DND-41 (cell line): Measurements from ENCODE around the gene ABCF3.

Source experiments
- ATAC-seq: fragments of 200-7000 bp; cut with Tn5 transposase; 3 replicates; pipeline ENCODE4 v1.9.1; 2021; ENCODE audit warnings: low read depth; ENCODE audit not compliant: insufficient read depth
- DNase-seq: peaks from one replicate; pipeline ENCODE4 v3.0.0-alpha.2; 2020
- H2AFZ ChIP-seq: 2 replicates; pipeline ENCODE4 v1.6.0; 2012; ENCODE audit warnings: low read depth, low read length
- H3K27ac ChIP-seq: 2 replicates; pipeline ENCODE4 v1.5.1; 2012; ENCODE audit warnings: low read length, inconsistent platforms
- H3K27me3 ChIP-seq: fragments of 200-600 bp; sonication (generic); 2 replicates; pipeline ENCODE4 v1.6.0; 2012; ENCODE audit warnings: low read length, mild to moderate bottlenecking, inconsistent platforms; ENCODE audit not compliant: insufficient read depth, poor library complexity
- H3K36me3 ChIP-seq: 2 replicates; pipeline ENCODE4 v1.5.1; 2012; ENCODE audit warnings: low read length, inconsistent platforms; ENCODE audit not compliant: insufficient read depth
- H3K4me1 ChIP-seq: 2 replicates; pipeline ENCODE4 v1.5.1; 2012; ENCODE audit warnings: mild to moderate bottlenecking, low read length; ENCODE audit not compliant: insufficient read depth
- H3K4me2 ChIP-seq: 2 replicates; pipeline ENCODE4 v1.6.0; 2012; ENCODE audit warnings: mild to moderate bottlenecking, moderate library complexity, low read length, inconsistent platforms; ENCODE audit not compliant: insufficient read depth
- H3K4me3 ChIP-seq, 2 experiments: fragments of 200-600 bp in 1 of 2; shearing (Covaris generic) in 1 of 2; 2 replicates each; pipeline ENCODE4 v1.5.1; 2012 to 2016; ENCODE audit warnings: inconsistent platforms in 2 of 2, low read length in 2 of 2, mild to moderate bottlenecking in 2 of 2, low read depth in 1 of 2, moderate library complexity in 1 of 2
- H3K79me2 ChIP-seq: 2 replicates; pipeline ENCODE4 v1.6.0; 2012; ENCODE audit warnings: low read length, inconsistent platforms; ENCODE audit not compliant: insufficient read depth
- H3K9ac ChIP-seq: 2 replicates; pipeline ENCODE4 v1.6.0; 2012; ENCODE audit warnings: low read depth, mild to moderate bottlenecking, inconsistent platforms, low read length, moderate library complexity
- H3K9me3 ChIP-seq: 2 replicates; pipeline ENCODE4 v1.5.1; 2012; ENCODE audit warnings: low read length, moderate library complexity, mild to moderate bottlenecking, inconsistent platforms; ENCODE audit not compliant: insufficient read depth, severe bottlenecking
- H4K20me1 ChIP-seq: 2 replicates; pipeline ENCODE4 v1.6.0; 2012; ENCODE audit warnings: low read length; ENCODE audit not compliant: insufficient read depth
- CTCF ChIP-seq: IDR thresholded peaks from 2 replicates; pipeline ENCODE4 v1.5.1; 2012; ENCODE audit warnings: borderline replicate concordance, low read length, moderate library complexity, mild to moderate bottlenecking; ENCODE audit not compliant: poor library complexity, severe bottlenecking; ENCODE audit errors: extremely low read depth
- EZH2 ChIP-seq: IDR thresholded peaks from 3 replicates; pipeline ENCODE4 v1.6.1; 2012; ENCODE audit warnings: borderline replicate concordance, low read depth, mild to moderate bottlenecking, moderate library complexity, low read length, inconsistent platforms; ENCODE audit not compliant: severe bottlenecking

Gene ABCF3

DNA sequence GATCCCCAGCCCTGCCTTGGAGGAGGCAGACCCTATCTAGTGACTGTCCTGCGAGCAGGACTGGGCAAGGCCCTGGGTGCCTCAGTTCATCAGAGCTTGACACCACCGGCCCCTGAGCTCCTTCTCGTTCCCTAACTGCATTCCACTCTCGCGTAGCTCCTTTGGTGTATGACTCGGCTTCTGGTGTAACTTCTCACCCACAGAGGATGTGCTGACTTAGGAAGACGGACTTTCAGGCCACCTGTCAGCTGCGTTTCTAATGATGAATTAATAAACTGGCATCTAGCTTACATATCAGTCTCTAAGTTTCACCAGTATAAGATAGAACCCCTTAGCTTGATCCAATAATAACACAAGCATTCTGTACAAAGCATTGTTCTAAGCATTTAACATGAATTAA is 17.5 kb downstream of the ABCF3 start:
- no peak overlapping the region for H3K9ac ChIP-seq
- no peaks in the 10 kb centered on the region for H3K79me2 ChIP-seq
- TF ChIP-seq EZH2 (no peak), CTCF (no peak)
- H3K4me1 ChIP-seq: no peaks in the 10 kb centered on the region
- no peak for DNase-seq
- no peaks in the 10 kb centered on the region for H4K20me1 ChIP-seq
- no peaks in the 10 kb centered on the region for H3K9me3 ChIP-seq
- H3K27me3 ChIP-seq: peaks cover 4% of the 10 kb centered on the region
- no peaks in the 10 kb centered on the region for H3K36me3 ChIP-seq
- H2AFZ ChIP-seq: no peak overlapping the region
- H3K4me2 ChIP-seq: no peak overlapping the region
- H3K27ac ChIP-seq: no peak overlapping the region
- ATAC-seq: no peak
- no peak overlapping the region for H3K4me3 ChIP-seq

GRCh38 chr3:184209146-184209923 is 23.3 kb downstream of the ABCF3 start:
- ATAC-seq (no peak), DNase-seq (no peak)
- TF ChIP-seq CTCF (no peak), EZH2 (no peak)
- Histone ChIP-seq H3K9ac (no peak overlapping the region), H3K4me1 (no peaks in the 10 kb centered on the region), H3K9me3 (no peaks in the 10 kb centered on the region), H3K27ac (no peak overlapping the region), H3K4me2 (no peak overlapping the region), H3K36me3 (no peaks in the 10 kb centered on the region), H3K79me2 (no peaks in the 10 kb centered on the region), H2AFZ (no peak overlapping the region), H3K4me3 (no peak overlapping the region), H3K27me3 (peaks cover 4% of the 10 kb centered on the region), H4K20me1 (no peaks in the 10 kb centered on the region)

- Histone ChIP-seq H3K27me3 (peaks cover 4% of the 10 kb centered on the region), H3K9me3 (no peaks in the 10 kb centered on the region)
- TF ChIP-seq EZH2 (no peak), CTCF (no peak)
Measured at GRCh38 chr3:184211297-184211696, 25.3 kb downstream of the ABCF3 start.

DNA sequence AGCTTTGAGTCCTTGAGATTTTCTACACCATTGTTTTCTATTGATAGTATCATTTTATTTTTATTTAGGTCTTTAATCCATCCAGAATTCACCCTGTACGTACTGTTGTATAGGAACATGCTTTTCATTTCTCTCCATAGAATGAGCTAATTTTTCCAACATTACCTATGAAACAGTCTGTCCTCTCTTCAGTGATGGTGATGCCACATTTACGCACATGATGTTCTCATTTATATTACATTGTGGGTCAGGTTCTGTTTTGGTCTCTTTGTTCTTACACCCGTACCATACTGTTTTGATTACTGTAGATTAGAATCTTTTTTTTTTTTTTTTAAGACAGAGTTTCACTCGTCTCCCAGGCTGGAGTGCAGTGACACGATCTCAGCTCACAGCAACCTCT is 25.7 kb downstream of the ABCF3 start:
- Histone ChIP-seq H4K20me1 (no peaks in the 10 kb centered on the region), H3K79me2 (no peaks in the 10 kb centered on the region), H3K9ac (no peak overlapping the region), H3K4me2 (no peak overlapping the region), H3K27ac (no peak overlapping the region), H3K4me3 (no peak overlapping the region), H2AFZ (no peak overlapping the region), H3K9me3 (no peaks in the 10 kb centered on the region), H3K27me3 (peaks cover under 1% of the 10 kb centered on the region), H3K4me1 (no peaks in the 10 kb centered on the region), H3K36me3 (no peaks in the 10 kb centered on the region)
- TF ChIP-seq CTCF (no peak), EZH2 (no peak)
- DNase-seq (no peak), ATAC-seq (no peak)

More at GRCh38 chr3:184211297-184211696, 25.3 kb downstream of the ABCF3 start:
- Histone ChIP-seq H3K36me3 (no peaks in the 10 kb centered on the region), H3K79me2 (no peaks in the 10 kb centered on the region), H4K20me1 (no peaks in the 10 kb centered on the region), H2AFZ (no peak overlapping the region), H3K4me1 (no peaks in the 10 kb centered on the region), H3K27ac (no peak overlapping the region), H3K9ac (no peak overlapping the region), H3K4me3 (no peak overlapping the region), H3K4me2 (no peak overlapping the region)
- ATAC-seq (no peak), DNase-seq (no peak)
